PC-9 (cell line): ENCODE results near the gene GATAD2B.

Experiments used
- EZH2 ChIP-seq: fragments of 200-600 bp; sonication (generic); IDR thresholded peaks from 2 replicates; pipeline ENCODE4 v1.8.0; 2017; ENCODE audit warnings: antibody characterized with exemption, low read depth
- TF ChIP-seq, protein P1 (sequence below): fragments of 200-600 bp; sonication (generic); conservative IDR thresholded peaks from 2 replicates; pipeline ENCODE4 v1.6.1; 2017; ENCODE audit warnings: mixed run types, antibody characterized with exemption, mild to moderate bottlenecking, moderate library complexity

DNA sequence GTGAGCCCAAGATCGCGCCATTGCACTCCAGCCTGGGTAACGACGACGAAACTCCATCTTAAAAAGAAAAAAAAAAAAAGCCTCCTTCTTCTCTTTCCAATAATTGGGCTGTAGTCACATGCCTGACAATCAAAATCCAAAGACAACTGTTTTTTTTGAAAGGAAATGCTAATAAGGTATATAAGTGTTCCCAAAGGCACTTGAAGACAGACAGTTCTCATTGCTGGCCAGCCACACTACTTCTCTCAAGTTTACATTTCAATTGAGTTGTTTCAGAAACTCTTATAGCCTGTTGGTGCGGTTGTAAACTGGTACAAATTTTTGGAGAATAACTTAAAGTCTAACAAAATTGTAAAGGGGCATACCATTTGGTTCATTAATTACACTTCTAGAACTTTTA is 23.3 kb downstream of the GATAD2B start:
- TF ChIP-seq, protein P1, sequence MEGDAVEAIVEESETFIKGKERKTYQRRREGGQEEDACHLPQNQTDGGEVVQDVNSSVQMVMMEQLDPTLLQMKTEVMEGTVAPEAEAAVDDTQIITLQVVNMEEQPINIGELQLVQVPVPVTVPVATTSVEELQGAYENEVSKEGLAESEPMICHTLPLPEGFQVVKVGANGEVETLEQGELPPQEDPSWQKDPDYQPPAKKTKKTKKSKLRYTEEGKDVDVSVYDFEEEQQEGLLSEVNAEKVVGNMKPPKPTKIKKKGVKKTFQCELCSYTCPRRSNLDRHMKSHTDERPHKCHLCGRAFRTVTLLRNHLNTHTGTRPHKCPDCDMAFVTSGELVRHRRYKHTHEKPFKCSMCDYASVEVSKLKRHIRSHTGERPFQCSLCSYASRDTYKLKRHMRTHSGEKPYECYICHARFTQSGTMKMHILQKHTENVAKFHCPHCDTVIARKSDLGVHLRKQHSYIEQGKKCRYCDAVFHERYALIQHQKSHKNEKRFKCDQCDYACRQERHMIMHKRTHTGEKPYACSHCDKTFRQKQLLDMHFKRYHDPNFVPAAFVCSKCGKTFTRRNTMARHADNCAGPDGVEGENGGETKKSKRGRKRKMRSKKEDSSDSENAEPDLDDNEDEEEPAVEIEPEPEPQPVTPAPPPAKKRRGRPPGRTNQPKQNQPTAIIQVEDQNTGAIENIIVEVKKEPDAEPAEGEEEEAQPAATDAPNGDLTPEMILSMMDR: no peak
- TF ChIP-seq EZH2: no peak
